Activated CD8-positive, alpha-beta memory T cell treated with anti-CD3 and anti-CD28 coated beads for 24 hours (primary cell): Measurements from ENCODE around the gene ATOH8.

Experiments
- DNase-seq: peaks from one replicate; pipeline ENCODE4 v3.0.0-alpha.2; 2020

The ATOH8 gene

DNA sequence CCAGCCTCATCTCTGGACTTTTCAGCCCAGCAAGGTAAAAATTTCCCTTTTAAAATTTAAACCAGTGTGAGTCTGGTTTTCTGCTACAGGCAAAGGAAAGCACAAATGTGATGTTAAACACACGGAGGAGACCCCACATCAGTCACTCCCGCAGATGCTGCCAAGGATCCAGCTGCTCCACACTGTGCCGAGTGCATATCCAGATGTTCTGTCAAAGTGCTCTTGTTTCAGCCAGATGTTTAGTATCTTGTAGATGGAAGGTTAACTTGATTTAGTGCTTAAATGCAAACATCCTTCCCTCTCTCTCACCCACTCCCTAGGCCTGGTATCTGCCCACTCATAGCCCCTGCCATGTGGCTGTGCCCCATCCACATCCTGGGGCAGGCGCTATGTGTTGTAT is 15.8 kb upstream of the ATOH8 start:
- DNase-seq, result no peak

DNA sequence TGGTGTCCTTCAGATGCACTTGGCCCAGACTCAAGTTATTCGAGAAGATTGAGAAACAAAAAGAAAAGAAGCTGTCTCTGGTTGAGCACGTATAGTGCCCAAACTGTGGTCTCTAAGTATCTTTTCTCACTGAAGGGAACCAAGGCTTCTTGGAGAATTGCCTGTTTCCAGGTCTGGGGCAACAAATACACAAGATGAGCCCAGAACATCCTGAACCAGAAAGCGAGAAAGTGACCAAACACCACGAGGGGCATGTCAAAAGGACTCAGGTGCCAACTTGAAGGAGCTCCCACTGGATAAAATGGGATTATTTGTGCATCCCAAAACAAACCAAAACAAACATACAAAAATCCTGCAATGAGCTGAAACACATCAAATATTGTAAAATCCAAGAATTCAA is 13.6 kb upstream of the ATOH8 start:
- DNase-seq, result no peak

DNA sequence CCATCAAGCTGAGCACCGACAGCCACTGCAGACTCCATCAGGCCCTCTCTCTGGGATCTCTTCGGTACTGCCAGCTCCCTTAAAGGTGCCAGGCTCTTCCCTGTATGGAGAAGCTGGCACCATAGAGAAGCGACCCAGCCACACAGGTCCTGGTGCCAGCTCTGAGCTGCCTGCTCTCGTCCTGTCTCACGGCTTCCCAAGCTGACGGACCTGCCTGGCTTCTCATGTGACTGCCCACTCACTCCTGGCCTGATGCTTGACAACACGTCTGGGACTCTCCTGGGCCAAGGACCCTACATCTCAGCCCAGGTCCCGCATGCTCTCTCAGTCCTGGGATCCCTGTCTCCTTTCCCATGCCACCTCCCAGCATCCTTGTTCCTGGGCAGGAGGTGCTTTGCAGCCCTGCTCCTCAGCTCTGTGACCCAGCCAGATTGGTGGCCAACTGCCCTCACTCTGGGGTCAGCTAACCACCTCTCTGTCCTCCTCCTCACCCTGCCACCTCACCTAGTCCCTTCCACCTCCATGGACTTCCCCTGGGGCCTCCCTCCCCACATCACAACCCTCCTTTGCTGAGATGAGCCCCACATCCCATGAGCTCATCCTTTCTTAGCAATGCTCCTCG is 12.5 kb upstream of the ATOH8 start:
- no peak for DNase-seq

DNA sequence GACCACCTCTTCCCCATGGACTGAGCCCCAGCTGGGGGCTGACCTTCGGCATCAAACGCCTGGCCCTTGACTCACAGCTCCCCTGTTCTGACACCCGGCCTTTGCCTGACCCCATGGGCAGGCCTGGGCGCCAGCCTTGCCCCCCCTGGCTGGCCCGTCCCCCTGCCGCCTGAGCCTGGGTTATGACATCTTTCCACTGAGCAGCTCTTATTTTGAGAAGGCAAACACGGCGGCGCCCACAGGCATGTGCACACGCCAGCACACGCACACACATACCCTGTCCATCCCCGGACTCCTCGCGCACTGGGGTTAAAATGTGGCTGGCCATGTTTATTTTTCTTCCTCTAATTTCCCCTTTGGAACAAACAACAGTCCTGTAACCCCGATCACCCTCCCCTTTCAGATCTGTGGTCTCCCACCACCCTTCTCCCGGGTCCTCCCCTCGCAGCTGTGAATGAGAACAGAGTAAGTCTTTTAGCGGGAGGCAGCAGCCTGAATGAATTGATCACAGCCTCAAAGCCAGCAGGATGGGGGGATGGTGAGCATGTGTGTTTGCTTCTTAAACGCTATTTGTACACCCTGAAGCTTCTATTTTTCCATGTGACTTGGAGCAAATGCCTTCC is 11.8 kb upstream of the ATOH8 start:
- no peak for DNase-seq

GRCh38 chr2:85743304-85743978 is 10.3 kb upstream of the ATOH8 start:
- no peak for DNase-seq

- no peak for DNase-seq
Measured at GRCh38 chr2:85744055-85744454, 9.7 kb upstream of the ATOH8 start.

DNA sequence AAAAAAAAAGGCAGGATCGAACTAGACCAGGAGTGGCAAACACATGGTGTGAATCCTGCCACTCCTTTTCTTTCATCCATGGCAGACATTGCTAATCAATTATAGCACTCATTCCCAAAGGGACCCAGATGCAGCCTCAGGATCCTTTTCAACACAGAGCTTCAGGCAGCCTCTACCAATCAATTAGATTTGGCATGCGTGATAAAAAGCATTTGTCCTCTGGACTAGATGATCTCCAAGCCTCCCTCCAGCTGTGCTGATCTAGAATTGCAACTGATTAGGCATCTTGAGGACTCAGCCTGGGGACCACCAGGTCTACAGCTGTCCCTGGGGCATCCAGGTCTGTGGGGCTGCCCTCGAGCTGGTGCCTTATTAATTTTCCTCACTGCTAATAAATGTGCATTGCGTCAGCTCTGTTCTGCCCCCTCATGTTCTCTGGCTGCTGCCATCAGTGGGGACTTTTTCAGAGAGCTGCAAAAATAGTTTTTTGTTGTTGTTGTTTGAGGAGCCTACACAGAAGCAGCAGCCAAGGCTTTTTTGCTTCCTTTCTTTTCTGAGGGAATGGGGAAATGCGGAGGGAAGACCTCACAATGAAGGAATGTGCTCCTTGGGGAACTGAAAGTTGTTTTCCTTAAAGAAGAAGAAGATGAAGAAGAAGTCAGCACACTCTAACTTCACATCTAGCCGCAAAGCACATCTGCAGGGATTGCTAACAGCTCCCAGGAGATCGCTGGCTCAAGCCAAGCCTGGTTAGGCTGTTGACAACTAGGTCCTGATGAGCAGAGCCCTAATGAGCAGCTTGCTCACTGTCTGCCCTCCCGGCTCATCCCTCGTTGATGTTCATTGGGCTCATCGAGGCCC is 8.8 kb upstream of the ATOH8 start:
- no peak for DNase-seq

- no peak for DNase-seq
Measured at GRCh38 chr2:85745619-85746018, 8.2 kb upstream of the ATOH8 start.

- DNase-seq, result no peak
Measured at GRCh38 chr2:85746321-85747004, 7.3 kb upstream of the ATOH8 start.

- DNase-seq, result no peak
Measured at GRCh38 chr2:85747441-85747840, 6.3 kb upstream of the ATOH8 start.

DNA sequence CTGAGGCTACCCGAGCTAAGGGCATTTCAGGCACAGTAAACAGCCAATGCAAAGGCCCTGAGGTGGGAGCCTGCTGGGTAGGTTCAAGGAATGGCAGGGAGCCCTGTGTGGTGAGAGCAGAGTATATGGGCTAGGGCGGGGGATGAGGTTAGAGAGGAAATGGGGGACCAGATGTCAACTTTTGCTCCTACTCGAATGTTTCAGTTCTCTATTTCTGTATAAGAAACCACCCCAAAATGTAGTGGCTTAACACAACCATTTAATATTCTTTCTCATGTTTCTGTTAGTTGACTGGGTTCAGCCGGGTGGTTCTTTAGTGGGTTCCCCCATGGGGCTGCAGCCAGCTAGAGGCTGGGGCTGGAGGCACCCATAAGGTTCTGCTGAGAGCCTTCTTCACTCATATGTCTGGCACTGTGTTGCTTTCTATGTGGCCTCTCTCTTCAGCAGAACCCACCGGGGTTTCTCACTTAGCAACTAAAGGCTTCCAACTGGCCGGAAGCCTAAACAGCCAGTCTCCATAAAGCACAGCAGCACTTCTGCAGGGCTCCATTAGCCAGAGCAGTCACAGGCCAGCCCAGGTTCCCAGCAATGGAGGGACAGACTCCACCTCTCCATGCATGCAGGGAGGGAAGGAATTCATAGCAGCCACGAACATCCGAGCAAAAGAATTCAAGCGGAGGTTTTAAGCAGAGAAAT is 5.6 kb upstream of the ATOH8 start:
- DNase-seq, result no peak

GRCh38 chr2:85748985-85749875 is 4.6 kb upstream of the ATOH8 start:
- DNase-seq, result no peak

GRCh38 chr2:85750587-85751575 is 2.9 kb upstream of the ATOH8 start:
- DNase-seq, result peak; percentile 81

DNA sequence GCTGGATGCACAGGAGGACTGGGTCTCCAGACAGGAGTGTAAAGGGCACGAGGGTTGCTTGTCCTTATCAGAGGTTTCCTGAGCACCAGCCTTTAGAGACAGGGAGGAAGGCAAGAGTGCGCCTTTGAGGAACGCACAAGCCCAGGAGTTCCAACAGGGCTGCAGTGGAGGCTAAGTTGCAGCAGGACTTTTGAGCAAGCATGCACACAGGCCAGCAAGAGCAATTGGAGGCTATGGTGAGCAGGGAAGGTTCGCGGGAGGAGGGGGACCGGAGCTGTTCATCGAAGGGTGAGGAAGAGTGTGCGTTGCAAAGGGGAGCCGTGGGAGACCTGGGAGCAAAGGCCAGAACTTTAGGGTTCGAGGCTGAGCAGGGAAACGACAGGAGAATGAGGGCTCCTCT is 2.2 kb upstream of the ATOH8 start:
- DNase-seq, result no peak

DNA sequence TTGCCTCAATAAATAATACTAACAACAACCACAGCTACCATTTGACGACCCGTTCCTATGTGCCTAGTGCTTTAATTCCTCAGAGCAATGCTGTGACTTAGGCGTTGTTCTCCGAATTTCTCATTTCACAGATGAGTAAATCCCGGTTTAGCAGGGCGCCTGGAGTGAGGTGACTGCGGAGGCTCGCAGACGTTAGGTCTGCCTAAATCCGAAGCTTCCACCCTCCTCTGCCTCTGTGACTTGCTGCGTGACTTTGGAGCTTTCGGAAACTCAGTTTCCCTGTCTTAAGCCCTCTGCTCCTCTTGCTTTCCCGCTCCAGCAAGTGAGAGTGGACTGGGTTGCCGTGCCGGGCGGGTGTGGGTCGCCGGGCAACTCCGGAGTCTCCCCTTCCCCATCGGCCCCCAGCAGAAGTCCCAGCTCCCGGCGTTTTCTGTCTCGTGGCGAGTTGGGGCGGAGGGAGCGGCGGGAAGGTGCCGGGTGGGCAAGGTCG is 711 bp upstream of the ATOH8 start:
- no peak for DNase-seq

DNA sequence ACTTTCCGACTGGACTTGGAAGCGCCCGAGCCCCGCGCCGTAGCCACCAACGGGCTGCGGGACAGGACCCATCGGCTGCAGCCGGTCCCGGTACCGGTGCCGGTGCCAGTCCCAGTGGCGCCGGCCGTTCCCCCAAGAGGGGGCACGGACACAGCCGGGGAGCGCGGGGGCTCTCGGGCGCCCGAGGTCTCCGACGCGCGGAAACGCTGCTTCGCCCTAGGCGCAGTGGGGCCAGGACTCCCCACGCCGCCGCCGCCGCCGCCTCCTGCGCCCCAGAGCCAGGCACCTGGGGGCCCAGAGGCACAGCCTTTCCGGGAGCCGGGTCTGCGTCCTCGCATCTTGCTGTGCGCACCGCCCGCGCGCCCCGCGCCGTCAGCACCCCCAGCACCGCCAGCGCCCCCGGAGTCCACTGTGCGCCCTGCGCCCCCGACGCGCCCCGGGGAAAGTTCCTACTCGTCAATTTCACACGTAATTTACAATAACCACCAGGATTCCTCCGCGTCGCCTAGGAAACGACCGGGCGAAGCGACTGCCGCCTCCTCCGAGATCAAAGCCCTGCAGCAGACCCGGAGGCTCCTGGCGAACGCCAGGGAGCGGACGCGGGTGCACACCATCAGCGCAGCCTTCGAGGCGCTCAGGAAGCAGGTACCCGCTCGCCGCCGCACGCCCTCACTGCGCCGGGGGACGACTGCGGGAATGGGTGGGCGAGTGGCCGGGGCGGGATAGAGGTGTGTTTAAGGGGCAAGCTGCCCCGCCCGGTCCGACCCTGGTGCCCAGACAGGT is 713 bp downstream of the ATOH8 start:
- DNase-seq, result peak; percentile 72

- peak; percentile 61 for DNase-seq
Measured at GRCh38 chr2:85755122-85756027, 1.6 kb downstream of the ATOH8 start.

- no peak for DNase-seq
Measured at GRCh38 chr2:85756195-85756594, 2.4 kb downstream of the ATOH8 start.
